Activated CD8-positive, alpha-beta memory T cell treated with anti-CD3 and anti-CD28 coated beads, Interleukin-2, amount 50 U/mL, for 4 hours (primary cell): Measurements from ENCODE around the gene SPR.

Source experiments
- DNase-seq: peaks from one replicate; pipeline ENCODE4 v3.0.0-alpha.2; 2020

The SPR gene

DNA sequence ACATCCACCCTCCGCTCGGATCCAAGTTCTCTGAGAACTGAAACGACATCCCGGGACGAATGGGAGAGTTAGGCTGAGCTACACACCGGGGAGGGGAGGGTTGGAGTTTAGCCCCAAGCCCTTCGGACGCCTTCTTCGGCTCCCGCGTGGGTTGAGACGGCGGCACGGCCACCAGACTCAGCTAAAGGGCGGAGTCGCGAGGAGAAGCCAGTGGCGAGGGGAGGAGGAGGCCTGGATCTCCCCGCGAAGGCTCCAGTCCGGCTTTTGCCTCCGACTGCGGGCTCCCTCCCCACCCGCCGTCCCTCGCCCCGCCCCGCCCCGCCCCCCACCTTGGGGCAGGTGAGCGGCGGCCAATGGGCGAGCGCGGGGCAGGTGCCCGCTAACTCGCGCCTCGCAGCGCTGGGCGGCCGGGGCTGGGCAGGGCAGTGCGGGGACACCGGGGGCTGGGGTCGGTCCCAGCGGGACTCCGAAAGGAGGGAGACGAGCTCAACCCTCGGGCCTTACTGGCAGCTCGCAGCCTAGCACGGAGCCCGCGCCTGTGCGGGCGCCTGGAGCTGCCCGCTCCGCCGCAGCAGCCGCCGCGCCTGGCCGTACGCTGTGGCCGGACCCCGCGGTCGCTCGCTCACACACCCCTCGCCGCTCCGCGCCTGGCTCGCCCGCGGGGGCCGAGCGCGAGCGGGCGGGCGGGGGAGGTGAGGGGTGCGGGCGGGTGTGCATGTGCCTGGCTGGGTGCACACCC lies 30.1 kb downstream of the SPR start, which contains the start of gene EMX1:
EMX1 (plus strand) TSS at position 382 of the 739 bp plus-strand sequence; CDS start at position 716, 334 bp downstream.
- DNase-seq = peak; percentile 33

DNA sequence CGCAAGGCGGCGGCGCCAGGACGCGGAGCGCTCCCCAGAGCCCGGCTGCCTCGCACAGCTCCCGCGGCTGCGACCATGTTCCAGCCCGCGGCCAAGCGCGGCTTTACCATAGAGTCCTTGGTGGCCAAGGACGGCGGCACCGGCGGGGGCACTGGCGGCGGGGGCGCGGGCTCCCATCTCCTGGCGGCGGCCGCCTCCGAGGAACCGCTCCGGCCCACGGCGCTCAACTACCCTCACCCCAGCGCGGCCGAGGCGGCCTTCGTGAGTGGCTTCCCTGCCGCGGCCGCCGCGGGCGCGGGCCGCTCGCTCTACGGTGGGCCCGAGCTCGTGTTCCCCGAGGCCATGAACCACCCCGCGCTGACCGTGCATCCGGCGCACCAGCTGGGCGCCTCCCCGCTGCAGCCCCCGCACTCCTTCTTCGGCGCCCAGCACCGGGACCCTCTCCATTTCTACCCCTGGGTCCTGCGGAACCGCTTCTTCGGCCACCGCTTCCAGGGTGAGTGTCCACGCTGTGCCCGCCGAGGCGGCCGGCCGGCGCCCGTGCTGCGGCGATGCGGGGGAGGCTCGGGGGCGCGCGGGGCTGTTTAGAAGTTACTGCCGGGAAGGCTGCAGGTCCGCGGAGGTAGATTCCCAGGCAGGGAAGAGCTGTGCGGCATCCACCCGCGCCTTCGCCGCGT lies 30.8 kb downstream of the SPR start:
- DNase-seq = no peak

DNA sequence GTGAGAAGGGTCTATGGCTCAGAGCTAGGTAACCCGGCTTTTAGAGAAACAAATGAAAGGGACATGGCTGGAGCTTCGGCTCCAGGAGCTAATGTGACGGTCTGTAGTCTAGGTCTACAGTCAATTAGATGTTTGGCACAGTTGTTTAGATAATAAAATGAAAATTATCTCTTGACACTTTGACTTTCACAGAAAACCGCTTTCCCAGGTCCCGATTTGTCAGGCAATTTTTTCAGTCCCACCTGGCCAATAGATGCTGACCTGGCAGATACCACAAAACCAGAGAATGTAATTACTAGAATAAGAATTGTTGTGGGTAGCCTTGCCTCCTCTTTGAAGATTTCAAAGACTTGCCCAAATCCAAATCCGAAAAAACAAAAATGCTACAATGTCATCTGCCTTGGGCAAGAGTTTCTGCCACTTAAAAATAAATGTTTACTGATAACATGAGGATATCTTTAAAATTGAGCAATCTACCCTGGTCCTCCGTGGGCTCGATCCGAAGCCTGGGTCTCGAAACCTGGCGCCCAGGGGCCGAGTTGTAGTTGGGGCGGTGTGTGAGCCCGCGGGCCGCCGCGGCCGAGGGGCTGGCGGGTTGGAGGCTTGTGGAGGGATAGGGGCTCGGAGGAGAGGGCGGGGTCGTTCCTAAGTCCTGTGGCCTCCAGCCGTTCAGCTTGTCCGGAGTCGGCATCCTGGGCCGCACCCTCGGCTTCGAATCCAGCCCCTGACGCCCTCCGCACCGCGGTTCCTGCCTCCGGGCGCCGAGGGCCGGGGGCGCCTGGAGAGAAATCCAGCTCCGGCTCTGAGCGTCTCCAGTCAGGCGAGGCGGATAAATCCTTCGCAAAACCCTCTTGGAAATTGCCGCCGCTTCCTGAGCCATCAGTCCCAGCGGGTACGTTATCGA lies 32.5 kb downstream of the SPR start:
- no peak for DNase-seq

DNA sequence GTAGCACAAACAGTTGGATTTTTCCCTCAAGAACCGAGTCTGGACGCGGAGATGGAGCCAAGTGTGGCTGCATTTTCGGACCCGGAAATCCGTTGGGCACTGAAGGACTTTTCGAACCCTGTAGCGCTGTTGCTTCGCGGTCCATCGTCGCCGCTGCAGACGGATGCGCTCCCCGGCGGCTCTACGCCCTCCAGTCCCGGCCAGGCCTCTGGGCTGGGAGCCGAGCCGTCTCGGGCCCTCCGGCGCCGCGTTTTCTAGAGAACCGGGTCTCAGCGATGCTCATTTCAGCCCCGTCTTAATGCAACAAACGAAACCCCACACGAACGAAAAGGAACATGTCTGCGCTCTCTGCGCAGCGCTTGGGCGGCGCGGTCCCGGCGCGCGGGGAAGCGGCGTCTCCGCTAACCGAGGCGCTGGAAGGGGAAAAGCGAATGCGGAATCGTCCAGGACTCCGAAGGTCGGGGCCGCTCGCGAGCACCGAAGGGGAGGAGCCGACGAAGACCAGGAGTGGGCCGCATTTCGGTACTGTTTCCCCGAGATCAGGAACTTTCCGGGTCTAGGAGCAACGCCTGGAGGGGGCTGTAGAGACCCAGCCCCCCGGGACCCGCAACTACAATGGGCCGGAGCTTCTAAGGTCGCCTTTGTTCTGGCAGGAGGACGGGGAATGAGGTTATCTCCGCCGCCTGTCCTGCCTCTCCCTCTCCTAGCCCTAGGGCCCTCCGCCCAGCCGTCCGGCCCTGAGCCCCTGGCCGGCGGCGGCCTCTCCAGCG lies 33.3 kb downstream of the SPR start:
- no peak for DNase-seq

DNA sequence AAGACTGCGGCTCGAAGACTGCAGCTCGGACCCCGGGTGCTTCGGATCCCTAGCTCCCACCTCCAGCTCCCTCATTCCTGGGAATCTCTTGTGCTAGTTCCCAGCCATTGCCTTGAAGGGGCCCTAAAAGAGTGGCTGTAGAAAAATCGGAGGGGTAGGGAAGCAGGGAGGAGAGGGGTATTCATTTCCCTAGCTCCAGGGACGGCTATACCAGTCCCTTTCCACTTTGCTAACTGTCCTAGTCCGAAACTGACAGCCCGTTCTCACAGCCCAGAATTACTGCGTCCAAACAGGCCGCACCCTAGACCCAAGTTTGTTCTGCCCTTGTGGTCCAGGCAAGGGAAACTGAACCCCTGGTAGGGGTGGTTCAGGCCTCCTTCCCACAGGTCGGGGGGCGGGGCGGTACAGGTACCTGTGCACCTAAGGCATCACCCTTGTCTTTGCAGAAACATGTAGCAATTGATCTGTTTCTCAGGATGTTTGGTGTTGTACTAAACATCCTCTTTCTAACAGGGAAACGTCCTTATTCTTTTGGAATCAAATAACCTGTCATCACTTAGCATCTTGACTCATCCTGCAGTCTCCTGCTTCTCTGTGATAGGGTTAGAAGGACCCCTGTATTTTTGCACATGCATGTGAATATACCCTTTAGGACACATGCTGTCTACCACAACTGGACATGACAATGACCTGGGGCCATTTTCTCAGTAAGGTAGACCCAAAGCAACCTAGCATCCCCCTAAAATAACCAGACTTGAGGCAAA lies 34.1 kb downstream of the SPR start:
- no peak for DNase-seq

DNA sequence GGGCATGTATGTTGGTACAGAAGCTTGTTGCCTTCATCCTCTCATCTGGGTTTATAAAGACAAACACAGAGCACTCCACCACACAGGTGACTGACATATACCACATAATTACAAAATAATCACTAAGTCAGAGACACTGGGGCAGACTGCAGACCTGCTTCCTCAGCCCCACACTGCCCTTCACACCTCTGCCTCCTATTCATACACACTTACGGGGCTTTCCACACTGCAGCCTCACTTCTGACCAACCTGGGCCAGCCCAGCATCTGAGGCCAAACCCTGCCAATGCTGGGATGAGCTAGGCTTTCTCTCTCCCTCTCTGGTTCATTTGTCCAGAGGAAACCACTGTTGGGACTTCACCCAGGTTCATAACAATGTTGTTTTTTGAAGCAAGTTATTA lies 34.6 kb downstream of the SPR start:
- no peak for DNase-seq

DNA sequence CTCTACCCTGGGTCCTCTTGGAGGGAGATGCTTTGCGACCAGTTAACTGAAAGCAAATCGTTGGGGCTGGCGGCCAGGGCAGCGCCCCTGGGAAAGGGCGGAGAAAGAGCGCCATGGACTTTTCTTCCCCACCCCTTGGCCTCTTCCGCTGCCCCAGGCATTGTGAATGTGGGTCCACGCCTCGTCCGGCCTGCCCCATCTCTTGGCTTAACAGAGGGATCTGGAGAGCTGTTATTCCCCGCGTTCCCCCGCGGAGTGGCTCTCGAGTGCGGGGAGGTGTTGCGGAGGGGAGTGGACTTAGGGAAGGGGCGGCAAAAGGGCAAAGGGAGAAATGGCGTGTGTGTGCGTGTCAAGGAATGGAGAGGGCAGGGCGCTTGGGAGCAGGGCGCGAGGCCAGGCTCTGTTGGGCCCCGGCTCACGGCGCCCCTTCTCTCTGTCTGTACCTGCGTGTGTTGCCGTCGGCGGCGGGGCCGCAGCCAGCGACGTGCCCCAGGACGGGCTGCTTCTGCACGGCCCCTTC lies 36.7 kb downstream of the SPR start:
- no peak for DNase-seq

DNA sequence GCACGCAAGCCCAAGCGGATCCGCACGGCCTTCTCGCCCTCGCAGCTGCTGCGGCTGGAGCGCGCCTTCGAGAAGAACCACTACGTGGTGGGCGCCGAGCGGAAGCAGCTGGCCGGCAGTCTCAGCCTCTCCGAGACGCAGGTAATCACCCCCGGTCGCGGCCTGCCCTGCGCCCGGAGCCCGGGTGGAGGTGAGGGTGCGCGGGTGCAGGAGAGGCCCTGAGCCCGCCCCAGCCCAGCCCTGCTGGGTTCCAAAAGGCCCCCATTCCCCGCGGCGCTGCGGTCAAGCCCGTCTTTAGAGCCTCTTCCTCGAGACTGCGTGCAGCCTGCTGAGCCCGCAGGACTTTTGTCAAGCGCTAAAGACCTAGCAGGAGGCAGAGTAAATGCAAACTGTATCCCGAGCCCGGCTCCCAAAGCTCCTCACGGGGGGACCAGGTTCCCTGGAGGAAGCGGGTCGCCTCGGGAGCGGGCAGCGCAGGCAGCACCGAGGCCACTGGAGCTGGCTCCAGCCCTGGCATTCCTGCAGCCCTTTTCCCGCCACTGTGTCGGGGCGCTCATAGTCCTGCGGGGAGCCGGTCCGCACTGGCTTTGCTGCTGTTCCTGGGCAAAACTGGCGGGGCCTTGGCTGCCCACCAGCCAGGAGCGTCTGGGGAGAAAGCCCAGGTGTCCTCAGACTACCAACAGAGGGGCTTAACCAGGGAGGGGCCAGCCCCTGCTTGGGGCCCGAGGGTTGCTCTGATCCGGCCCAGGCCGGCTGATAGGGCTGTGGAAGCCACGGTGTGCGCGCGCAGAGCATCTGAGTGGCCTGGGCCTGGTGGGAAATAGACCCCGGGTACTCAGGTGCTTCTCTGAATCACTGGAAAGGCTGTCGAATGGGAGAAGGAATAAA lies 37.4 kb downstream of the SPR start:
- no peak for DNase-seq

DNA sequence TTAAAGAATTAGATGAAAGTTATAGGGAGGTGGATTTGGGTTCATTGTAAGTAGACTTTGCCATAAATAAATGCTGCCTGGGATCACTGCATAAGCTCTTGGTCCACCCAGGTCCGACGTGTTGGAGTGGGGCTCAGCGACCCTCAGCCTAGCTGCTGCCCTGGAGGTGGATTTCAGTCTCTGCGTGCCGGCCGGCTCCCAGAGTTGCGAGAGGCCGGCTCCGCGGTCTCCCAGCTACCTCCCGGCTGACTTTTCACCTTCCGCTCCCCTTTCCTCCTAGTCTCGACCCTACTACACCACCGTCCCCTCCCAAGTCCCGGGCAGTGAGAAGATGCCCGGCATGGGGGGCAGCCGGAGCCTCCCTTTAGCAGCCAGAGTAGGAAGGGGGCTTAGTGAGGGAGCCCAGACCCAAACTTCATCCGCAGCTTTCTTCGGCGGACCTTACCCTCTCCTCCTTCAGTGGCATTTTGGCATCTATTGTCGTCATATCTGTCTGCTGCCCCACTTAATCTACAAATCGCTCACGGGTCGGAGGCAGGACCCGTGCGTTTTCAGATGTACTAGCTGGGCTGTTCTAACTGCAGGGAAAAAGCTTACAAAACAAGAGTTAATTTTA lies 38.2 kb downstream of the SPR start:
- DNase-seq = no peak

DNA sequence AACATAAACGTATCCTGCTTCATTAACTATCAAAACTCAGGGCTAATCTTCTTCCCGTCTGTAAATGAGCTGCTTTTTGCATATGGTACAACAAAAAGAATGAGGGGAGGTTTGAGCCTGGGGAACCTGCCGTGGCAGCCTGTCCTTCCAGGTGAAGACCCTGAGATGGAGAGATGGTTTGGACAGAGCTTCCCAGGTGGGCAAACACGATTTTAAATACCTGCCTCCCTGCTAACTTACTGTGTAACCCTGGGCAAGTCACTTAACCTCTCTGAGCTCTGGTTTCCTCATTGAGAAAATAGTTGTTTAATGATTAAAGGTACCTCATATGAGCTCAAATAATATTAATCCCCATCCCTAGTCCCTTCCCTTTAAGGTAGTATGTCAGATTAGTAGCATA lies 39.2 kb downstream of the SPR start:
- no peak for DNase-seq

DNA sequence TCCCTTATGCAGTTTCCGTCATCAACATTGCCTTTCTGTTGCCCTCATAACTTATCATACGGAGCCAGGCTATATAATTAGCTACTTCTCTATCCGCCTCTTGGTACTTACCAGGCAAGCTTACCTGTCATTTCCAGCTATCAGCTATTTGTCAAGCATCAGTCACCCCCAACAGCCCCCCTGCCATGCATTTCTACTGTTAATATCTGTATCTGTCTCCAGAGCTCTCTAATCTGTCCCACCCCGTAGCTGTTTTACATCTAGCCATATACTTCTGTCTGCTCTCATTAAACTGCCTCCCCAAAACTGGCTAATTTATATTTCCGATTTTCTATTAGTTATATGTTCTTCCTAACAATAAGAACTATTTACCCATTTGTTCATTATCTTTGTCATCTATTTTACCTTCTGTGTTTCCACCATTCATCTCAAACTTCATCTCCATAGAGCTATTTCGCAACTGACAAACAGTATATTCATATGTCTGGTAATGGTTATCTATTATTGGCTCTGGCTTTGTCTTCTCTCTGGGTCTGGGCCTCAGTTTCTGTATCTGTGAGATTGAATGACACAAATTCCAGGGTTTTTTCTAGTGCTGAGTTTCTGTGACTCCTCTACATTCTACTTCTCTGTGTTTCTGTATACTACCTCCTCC lies 39.7 kb downstream of the SPR start:
- no peak for DNase-seq

DNA sequence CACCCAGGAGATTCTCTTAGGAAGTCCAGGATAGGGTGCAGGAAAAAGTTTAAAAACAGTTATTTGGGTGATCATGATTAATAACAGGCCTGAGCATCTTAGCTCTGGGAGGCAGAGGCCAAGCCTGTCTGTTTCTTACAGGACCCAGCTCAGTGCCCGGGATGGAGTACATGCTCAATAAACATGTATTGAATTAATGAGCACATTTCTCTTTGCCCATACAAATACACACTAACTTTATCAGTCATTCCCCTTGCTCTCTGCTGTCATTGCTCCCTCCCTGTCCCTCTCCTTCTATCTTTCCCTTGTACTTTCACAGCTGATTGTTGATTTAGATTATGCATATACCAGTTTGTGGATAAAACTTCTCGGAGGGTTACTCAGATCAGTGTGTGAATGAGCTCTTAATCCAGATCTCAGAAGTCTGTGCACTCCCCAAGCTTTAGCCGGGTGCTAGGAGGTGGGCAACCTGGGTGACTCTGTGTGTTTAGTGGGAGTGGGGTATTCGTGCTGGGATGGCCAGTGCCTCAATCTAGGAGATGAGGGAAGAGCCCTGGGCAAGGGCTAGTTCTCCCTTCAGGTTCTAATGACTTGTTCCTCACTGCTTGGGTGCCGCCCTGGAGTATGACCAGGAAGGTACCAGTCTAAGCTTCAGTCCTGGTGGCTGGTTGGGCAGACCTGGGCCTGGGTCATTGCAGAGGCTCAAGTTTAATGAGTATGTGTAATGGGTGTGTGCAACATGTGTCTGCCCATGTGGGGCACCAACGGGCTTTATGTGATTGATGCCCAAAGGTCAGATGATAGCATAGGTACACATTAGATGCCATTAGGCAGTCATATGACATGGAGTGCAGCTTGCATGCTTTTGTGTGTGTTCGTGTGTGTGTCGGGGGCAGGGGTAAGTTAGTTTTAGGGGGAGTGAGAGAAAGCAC lies 40.7 kb downstream of the SPR start:
- no peak for DNase-seq

DNA sequence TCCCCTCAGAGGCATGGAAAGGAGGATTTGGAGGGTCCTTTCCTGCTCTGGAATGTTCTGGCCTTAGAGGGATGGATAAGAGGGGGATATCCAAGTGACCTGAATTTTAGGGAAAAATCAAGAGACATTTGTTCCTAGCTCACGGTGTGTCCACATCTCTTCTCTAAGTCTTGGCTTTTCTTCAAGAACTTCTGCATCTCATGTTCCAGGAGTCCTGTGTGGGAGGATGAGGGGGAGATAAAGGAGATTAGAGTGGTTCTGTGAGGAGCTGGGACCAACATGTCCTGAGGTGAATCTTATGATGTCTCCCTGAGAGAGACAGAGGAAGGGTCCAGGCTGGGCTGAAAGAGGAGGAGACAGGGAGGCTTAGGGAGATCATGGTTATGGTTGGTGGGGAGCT lies 41.8 kb downstream of the SPR start:
- DNase-seq = no peak

DNA sequence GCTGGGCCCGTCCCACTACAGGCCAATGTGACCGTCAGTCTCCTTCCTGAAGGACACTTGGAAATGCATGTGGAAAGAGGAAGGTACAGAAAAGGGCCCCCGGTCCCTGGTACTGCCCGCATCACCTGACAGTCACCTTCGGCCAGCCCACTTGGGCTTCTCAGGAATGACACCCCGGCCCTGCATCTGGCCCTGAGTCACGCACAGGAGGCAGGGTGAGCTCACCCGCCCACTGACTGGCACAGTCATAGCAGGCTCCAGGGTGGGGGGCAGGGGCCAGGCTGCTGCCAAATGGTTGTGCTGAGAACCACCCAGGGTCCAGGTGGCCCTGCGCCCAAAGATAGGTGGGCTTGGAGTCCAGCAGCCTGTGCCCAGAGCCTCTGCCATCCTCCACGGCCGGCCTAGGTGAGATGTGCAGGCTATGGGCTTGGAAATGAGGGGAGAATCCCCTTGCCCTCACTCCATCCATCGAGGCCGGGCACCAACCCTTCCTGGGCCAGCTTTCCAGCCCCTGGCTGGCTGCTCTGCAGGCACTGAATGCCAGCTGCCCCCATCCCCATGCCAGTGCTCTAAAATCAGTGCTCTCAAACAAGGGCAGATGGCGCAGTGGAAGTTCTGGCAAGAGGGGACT lies 44.2 kb downstream of the SPR start:
- DNase-seq = peak; percentile 13

DNA sequence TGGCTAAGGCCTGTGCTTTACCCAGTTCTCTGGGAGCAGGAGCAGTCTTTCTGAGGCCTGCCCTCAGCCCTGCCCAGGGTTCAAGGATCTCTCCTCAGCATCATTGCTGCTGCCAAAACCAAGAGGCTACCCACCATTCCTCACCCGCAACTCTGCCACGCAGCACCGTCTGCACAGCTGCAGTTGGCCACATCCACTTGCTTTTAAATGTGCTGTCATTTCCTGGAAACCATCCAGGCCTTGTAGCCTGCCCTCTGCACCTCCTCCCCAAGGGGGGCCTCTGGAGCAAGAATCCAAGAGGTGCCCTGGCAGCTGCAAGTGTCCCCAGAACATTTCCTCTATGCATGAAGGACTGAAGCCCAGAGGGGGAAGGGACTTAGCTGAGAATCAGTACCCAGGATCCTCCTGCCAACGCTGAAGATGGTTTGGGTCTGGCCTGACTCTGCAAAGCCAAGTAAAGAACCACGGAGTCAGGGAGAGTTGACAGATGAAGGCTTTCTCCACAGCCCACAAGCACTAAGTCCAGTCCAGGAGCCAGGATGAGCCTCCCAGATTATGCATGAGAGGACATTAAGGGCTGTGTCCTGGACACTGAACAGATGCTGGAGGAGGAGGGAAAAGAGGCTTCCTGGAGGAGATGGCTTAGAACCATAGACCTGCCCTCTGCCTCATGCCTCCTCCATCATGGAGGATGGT lies 45.0 kb downstream of the SPR start:
- DNase-seq = peak; percentile 5

DNA sequence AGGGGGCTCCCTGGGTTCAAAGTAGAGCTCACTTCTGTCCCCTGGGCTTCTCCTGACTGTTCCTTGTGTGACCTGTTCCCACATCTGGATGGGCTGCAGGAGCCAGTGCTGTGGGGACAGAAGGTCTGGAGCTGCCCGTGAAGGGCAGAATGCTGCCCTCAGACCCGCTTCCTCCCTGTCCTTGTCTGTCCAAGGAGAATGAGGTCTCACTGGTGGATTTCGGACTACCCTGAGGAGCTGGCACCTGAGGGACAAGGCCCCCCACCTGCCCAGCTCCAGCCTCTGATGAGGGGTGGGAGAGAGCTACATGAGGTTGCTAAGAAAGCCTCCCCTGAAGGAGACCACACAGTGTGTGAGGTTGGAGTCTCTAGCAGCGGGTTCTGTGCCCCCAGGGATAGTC lies 45.6 kb downstream of the SPR start:
- peak; percentile 4 for DNase-seq

DNA sequence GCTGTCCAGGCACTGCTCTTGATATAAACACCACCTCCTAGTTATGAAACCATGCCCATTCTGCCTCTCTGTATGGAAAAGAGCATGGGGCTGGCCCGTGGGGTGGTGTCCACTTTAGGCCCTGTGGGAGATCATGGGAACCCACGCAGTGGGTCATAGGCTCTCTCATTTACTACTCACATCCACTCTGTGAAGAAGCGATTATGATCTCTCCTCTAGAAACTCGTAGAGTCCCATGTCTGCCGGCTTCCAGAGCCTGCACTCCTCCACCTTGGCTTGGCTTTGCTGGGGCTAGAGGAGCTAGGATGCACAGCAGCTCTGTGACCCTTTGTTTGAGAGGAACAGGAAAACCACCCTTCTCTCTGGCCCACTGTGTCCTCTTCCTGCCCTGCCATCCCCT lies 46.0 kb downstream of the SPR start:
- DNase-seq = no peak
